ENCODE data around the gene ARF3.
A peak's percentile ranks its signal among the peaks of the same experiment; 100 is the strongest.

Gene ARF3

GRCh38 chr12:48901278-48901677 lies 56.0 kb downstream of the ARF3 start:
- no peaks in the 10 kb centered on the region for H3K4me1 ChIP-seq

DNA sequence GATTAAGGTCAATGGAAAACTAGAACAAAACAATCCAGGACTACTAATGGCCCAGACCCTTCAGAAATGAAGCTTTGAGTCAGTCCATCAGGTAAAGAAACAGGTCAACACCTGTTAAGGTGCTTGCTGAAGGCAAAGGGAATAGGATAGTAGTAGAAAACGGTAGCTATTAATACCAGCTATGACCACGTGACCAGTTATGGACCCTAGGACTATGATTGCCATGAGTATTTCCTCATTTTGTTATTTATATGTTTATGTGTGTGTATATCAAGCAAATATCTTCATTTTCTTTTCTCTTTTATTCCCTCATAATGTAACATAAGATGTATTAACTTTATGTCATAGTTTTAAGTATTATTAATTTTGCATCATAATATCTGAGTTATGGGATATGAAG lies 57.6 kb downstream of the ARF3 start:
- no peaks in the 10 kb centered on the region; the same call in 1 of the 2 replicates for H3K27me3 ChIP-seq

More at GRCh38 chr12:48901278-48901677, 56.0 kb downstream of the ARF3 start:
- Histone ChIP-seq H3K9me3 (no peaks in the 10 kb centered on the region), H3K27me3 (peaks cover 7% of the 10 kb centered on the region), H3K4me3 (ENCODE audit: low read depth, low read length) (no peak overlapping the region), H3K36me3 (no peaks in the 10 kb centered on the region)
- TF ChIP-seq, protein P1, sequence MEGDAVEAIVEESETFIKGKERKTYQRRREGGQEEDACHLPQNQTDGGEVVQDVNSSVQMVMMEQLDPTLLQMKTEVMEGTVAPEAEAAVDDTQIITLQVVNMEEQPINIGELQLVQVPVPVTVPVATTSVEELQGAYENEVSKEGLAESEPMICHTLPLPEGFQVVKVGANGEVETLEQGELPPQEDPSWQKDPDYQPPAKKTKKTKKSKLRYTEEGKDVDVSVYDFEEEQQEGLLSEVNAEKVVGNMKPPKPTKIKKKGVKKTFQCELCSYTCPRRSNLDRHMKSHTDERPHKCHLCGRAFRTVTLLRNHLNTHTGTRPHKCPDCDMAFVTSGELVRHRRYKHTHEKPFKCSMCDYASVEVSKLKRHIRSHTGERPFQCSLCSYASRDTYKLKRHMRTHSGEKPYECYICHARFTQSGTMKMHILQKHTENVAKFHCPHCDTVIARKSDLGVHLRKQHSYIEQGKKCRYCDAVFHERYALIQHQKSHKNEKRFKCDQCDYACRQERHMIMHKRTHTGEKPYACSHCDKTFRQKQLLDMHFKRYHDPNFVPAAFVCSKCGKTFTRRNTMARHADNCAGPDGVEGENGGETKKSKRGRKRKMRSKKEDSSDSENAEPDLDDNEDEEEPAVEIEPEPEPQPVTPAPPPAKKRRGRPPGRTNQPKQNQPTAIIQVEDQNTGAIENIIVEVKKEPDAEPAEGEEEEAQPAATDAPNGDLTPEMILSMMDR (IDR thresholded peaks at IDR 0.05; ENCODE audit: low read depth, low read length), result no peak
- no peak for DNase-seq

DNA sequence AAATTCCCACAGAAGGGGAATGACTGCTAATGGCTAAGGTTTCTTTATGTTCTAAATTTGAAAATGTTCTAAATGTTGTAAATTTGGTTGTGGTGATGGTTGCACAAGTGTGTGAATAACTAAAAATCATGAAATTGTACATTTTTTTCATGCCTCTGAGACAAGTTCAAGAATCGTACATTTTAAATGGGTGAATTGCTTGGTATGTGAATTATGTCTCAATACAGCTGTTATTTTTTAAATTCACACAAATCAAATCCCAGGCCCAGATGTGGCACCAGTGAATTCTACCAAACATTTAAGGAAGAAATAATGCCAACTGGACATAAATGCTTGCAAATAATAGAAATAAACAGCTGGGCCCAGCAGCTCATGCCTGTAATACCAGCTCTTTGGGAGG lies 63.0 kb downstream of the ARF3 start:
- DNase-seq, result no peak
- Histone ChIP-seq H3K27me3 (peaks cover 5% of the 10 kb centered on the region; the same call in 1 of the 2 replicates), H3K9me3 (no peaks in the 10 kb centered on the region), H3K4me3 (ENCODE audit: low read depth, low read length) (no peak overlapping the region), H3K4me1 (0 out of 2 replicates have a peak, but pooled peaks cover 5% of the 10 kb centered on the region), H3K36me3 (no peaks in the 10 kb centered on the region)
- TF ChIP-seq, protein P1 (IDR thresholded peaks at IDR 0.05; ENCODE audit: low read depth, low read length), result no peak

More for the DNA sequence above, 57.6 kb downstream of the ARF3 start:
- H3K4me3 ChIP-seq (ENCODE audit: low read depth, low read length), result no peak overlapping the region
- H3K4me1 ChIP-seq, result no peaks in the 10 kb centered on the region
- H3K9me3 ChIP-seq, result no peaks in the 10 kb centered on the region
- TF ChIP-seq, protein P1 (IDR thresholded peaks at IDR 0.05; ENCODE audit: low read depth, low read length), result no peak
- no peaks in the 10 kb centered on the region for H3K36me3 ChIP-seq
- no peak for DNase-seq

- DNase-seq, result peak; percentile 87
- Histone ChIP-seq H3K36me3 (no peaks in the 10 kb centered on the region), H3K27me3 (peaks cover 5% of the 10 kb centered on the region; the same call in 1 of the 2 replicates), H3K4me1 (0 out of 2 replicates have a peak, but pooled peaks cover 5% of the 10 kb centered on the region), H3K4me3 (ENCODE audit: low read depth, low read length) (peak overlapping the region; percentile 46), H3K9me3 (no peaks in the 10 kb centered on the region)
- TF ChIP-seq, protein P1 (IDR thresholded peaks at IDR 0.05; ENCODE audit: low read depth, low read length), result peak; percentile 86
Observed at GRCh38 chr12:48890657-48891418, 66.4 kb downstream of the ARF3 start.

DNA sequence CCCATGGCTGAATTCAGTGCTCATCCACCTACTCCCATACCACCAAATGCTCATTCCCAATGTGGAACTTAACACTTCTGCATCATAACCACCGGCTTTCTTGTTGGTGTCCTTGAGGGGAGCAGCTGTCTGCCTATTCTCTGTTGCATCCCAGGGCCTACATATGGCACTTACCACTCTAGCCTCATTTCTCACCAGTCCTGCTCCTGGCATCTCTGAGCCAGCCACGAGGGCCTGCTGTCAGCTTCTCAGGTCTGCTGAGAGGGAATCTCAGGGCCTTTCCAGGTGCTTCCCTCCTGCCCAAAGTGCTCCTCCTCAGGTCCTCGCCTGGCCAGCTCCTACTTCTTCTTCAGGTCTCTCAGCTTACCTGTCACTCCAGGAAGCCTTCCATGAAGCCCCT lies 67.6 kb downstream of the ARF3 start:
- DNase-seq, result no peak
- TF ChIP-seq, protein P1 (IDR thresholded peaks at IDR 0.05; ENCODE audit: low read depth, low read length), result no peak
- H3K4me1 ChIP-seq, result 0 out of 2 replicates have a peak, but pooled peaks cover 5% of the 10 kb centered on the region
- no peaks in the 10 kb centered on the region for H3K36me3 ChIP-seq
- H3K27me3 ChIP-seq, result peaks cover 5% of the 10 kb centered on the region; the same call in 1 of the 2 replicates
- no peaks in the 10 kb centered on the region for H3K9me3 ChIP-seq
- H3K4me3 ChIP-seq (ENCODE audit: low read depth, low read length), result no peak overlapping the region

Measured in BE2C (cell line).